GM19035 (cell line): ENCODE results near the gene ZBTB8OS.

ENCODE experiments used
- ATAC-seq: cut with Tn5 transposase; IDR thresholded peaks from one replicate; pipeline ENCODE4 v1.9.1; 2021; ENCODE audit not compliant: unreplicated experiment

Gene ZBTB8OS

DNA sequence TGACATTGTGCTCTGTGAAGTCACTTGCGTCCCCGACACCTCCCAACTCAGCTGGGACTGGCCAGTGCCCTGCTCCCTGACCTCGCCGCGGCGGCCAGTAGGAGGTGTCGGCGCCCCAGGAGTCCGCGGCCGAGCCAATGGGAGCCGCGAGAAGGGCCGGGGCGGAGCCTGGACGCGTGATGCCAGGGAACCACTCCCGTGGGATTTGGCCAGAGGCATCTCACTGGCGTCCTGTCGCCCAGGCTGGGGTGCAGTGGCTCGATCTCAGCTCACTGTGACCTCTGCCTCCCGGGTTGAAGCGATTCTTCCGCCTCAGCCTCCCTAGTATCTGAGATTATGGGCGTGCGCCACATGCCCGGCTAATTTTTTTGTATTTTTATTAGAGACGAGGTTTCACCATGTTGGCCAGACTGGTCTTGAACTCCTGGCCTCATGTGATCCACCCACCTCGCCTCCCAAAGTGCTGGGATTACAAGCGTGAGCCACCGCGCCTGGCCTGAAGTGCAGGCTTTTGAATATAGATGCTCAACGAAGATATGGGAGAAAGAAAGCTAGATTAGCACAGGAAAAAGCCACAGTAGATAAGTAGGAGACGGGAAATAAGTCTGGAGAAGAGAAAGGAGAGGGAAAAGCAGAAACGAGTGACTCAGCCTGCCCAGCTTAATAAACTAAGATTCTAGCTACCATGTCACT is 38.0 kb downstream of the ZBTB8OS start:
- ATAC-seq = peak; percentile 79

DNA sequence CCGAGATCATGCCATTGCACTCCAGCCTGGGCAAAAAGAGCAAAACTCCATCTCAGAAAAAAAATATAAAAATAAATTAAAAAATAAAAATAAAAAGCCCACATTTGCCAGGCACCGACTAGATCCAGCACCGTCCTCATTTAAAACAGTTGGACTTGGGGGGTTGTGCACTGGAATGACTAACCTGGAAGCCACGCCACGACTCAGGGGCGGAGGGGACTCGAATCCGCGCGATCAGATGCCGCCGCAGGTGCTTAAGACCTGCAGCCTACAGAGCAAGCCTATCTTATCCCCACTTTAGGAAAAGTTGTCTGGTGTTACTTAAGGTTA is 38.5 kb downstream of the ZBTB8OS start:
- no peak for ATAC-seq

DNA sequence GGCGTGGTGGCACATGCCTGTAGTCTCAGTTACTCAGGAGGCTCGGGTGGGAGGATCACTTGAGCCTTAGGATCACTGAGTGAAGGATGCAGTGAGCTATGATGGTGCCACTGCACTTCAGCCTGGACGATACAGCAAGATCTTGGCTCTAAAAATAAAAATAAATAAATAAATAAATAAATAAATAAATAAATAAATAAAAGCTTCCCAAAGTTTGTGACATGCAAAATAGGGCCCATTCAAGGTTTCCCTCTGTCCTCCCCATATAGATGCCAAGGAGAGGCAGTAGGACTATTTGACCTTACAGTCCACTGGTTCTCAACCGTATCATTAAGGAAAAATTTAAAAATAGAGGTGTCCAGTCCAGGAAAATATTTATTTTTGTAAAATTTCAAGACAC is 41.2 kb downstream of the ZBTB8OS start:
- no peak for ATAC-seq

DNA sequence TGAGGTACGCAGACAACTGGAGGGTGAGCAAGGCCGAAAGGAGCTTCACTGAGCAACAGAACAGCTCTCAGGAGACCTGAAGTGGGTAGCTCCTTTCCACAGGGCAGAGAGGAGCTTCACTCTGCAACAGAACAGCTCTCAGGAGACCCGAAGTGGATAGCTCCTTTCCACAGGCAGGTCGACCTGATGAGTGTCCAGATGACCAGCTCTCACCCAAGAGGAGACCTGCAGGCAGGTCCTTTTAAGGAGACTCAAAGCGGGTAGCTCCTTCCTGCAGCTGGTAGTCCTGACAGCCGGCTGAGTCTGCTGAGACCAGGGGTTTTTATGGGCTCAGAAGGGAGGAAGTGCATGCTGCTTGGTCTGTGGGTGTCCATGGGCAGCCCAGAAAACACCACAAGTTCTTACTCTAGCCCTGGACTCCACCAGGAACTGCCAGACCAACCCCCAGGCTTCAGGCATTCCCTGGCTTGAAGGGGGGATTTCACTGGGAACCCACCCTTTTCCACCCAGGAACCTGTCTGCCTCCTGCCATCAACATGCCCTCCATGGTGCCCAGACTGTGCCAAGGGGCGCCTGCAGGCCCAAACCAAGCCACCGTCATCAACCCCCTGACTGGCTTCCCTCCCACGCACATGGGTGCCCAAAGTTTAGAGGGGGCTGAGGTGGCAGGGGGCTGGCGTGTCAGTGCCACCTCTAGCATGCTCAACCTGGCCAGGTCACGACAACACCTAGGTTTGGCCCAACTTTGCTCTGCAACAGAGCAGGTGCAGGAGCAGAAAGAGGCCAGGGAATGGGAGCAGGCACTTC is 43.6 kb downstream of the ZBTB8OS start:
- ATAC-seq = no peak

DNA sequence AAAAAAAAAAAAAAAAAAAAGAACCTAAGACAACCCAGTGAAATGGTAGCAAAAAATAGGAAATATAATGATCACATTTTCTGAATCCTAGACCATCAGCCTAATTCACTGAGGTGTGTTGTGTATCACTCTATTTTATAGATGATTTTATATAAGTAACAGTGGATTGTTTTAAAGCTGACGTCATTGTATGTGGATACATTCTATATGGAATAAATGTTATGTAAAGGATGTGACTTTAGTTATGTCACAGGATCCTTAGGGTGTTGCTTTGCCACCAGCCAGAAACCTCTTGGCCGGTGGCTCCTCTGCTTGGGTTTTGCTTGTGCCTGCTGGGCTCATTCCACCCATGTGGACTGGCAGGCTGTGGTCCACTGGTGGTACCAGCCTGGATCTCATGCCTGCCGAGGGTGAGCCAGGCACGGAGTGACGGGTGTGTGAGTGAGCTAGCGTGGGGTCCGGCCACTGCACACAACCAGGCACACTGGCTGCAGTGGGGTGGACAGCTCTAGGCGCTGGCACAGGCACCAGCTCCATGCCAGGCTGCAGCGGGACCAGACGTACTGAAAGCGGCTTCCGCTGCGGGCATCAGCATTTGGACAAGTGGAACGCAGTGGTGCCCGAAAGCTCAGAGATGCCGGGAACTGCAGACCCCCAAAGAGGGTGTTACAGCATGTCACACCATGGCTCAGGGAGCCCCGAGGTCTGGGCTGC is 44.5 kb downstream of the ZBTB8OS start:
- ATAC-seq = no peak

DNA sequence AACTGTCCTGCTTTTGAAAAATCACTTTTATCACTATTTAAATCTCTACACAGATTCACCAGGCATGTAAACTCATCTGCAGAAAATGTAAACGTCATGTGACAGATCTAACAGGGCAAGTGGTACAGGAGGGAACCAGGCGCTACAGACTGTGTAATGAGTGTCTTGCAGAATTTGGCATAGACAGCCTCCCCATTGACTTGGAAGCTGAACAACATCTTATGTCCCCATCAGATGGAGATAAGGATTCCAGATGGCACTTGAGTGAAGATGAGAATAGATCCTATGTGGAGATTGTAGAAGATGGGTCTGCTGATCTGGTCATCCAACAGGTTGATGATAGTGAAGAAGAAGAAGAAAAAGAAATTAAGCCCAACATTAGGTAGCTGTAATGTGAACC is 50.3 kb downstream of the ZBTB8OS start:
- no peak for ATAC-seq

DNA sequence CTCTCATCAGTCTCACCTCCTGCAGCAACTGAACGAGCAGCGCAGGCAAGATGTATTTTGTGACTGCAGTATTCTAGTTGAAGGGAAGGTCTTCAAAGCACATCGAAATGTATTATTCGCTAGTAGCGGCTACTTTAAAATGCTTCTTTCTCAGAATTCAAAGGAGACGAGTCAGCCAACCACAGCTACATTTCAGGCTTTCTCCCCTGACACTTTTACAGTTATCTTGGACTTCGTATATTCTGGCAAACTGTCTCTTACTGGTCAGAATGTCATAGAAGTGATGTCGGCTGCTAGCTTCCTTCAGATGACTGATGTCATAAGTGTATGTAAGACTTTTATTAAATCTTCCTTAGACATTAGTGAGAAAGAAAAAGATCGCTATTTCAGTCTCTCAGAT is 57.4 kb downstream of the ZBTB8OS start:
- ATAC-seq = no peak

DNA sequence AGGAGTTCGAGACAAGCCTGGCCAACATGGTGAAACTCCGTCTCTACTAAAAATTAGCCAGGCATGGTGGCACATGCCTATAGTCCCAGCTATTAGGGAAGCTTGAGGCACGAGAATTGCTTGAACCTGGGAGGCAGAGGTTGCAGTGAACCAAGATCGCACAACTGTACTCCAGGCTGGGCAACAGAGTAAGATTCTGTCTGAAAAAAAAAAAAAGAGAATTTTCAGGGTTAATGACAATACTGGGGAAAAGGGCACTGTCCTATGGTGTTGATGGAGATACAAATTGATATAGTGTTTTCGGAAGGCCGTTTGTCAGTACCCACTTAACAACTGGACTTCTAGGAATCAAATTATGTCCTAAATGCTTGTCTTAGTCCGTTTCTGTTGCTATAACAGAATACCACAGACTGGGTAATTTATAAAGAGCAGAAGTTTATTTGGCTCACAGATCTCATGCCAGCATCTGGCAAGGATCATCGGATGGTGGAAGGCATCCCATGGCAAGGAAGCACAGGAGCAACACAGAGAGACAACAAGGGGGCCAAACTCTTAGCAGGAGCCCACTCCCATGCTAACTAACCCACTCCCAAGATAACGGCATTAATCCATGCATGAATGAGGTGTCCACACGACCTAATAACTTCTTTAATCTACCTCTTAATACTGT is 69.9 kb downstream of the ZBTB8OS start:
- ATAC-seq = no peak
